GM10248 (cell line): ENCODE measurements around the gene AMBRA1.

Source experiments
- CTCF ChIA-PET: fragments of 300-600 bp; sonication (Branson Sonifier 250); formaldehyde crosslinking; extraction: SDS; loops from one replicate; lab custom pipeline; 2021; ENCODE audit warnings: antibody characterized with exemption; lab: Yijun Ruan, JAX
- POLR2A ChIA-PET: fragments of 350-650 bp; sonication (Branson Sonifier 250); formaldehyde crosslinking; extraction: SDS; loops from one replicate; lab custom pipeline; 2020; ENCODE audit warnings: antibody characterized with exemption; lab: Yijun Ruan, JAX
- DNase-seq: peaks from one replicate; pipeline ENCODE4 v3.0.0; 2012; ENCODE audit errors: extremely low spot score
- CTCF ChIP-seq: IDR thresholded peaks from 2 replicates; pipeline ENCODE4 v1.5.1; 2012; ENCODE audit warnings: mild to moderate bottlenecking, low read depth; ENCODE audit errors: extremely low read depth, missing control alignments, control extremely low read depth

The AMBRA1 gene

GRCh38 chr11:46357483-46357936 is 236.3 kb downstream of the AMBRA1 start:
- TF ChIP-seq CTCF = no peak
- DNase-seq = no peak
- CTCF ChIA-PET = interaction anchor here (1.1 to 21.1 kb wide), 4 partner anchors 5 to 177 kb away, joined by 3 to 452 read pairs (median 228); partner anchors contain the start of gene DGKZ
- POLR2A ChIA-PET = no interaction called here

GRCh38 chr11:46356924-46357482 is 236.8 kb downstream of the AMBRA1 start:
- TF ChIP-seq CTCF = no peak
- ChIA-PET POLR2A (no interaction called here), CTCF (interaction anchor here (1.1 to 21.1 kb wide), 4 partner anchors 5 to 172 kb away, joined by 4 to 452 read pairs (median 228); partner anchors contain the start of gene DGKZ)
- DNase-seq = no peak

- ChIA-PET POLR2A (interaction anchor here (0.9 kb wide), 1 partner anchor 182 kb away, joined by 4 read pairs; no protein-coding TSS in a partner anchor), CTCF (interaction anchor here (0.9 to 21.1 kb wide), 9 partner anchors 2 to 115 kb away, joined by 3 to 452 read pairs (median 9); partner anchors contain the start of genes CHRM4 and DGKZ)
- DNase-seq = no peak
- no peak for TF ChIP-seq CTCF
Measured at GRCh38 chr11:46353698-46354097, 240.1 kb downstream of the AMBRA1 start.

- DNase-seq = peak; percentile 69
- ChIA-PET CTCF (interaction anchor here (1.0 to 21.1 kb wide), 28 partner anchors 8 to 193 kb away, joined by 3 to 452 read pairs (median 4); partner anchors contain the start of gene CREB3L1), POLR2A (no interaction called here)
Measured at GRCh38 chr11:46352063-46352841, 241.6 kb downstream of the AMBRA1 start.

GRCh38 chr11:46351606-46352005 is 242.2 kb downstream of the AMBRA1 start:
- TF ChIP-seq CTCF = no peak
- ChIA-PET CTCF (interaction anchor here (1.0 to 21.1 kb wide), 23 partner anchors 11 to 193 kb away, joined by 3 to 452 read pairs (median 5); partner anchors contain the start of gene CREB3L1), POLR2A (no interaction called here)
- DNase-seq = no peak

More at GRCh38 chr11:46352063-46352841, 241.6 kb downstream of the AMBRA1 start:
- TF ChIP-seq CTCF = peak; percentile 87

- CTCF ChIA-PET = interaction anchor here (1.3 to 21.1 kb wide), 13 partner anchors 10 to 187 kb away, joined by 3 to 452 read pairs (median 9); partner anchors contain the start of gene CREB3L1
- POLR2A ChIA-PET = no interaction called here
- no peak for TF ChIP-seq CTCF
- no peak for DNase-seq
Measured at GRCh38 chr11:46351148-46351547, 242.7 kb downstream of the AMBRA1 start.
